ENCODE data around the gene LPIN3.
A peak's percentile ranks its signal among the peaks of the same experiment; 100 is the strongest.

Gene LPIN3

GRCh38 chr20:41361757-41362747, 21.4 kb downstream of the LPIN3 start:
- H3K4me1 Mint-ChIP-seq (ENCODE audit: low read depth in 2 of 2): peaks cover under 1% of the 10 kb centered on the region in 2 donors
- peaks cover 3% of the 10 kb centered on the region for H3K36me3 Mint-ChIP-seq (ENCODE audit: insufficient read depth)
- no peak overlapping the region for H3K4me3 Mint-ChIP-seq
- ATAC-seq (replicated peaks) (no peak), DNase-seq (no peak)
- H3K27ac Mint-ChIP-seq: no peak overlapping the region
- H3K9me3 Mint-ChIP-seq: no peaks in the 10 kb centered on the region
- H3K27me3 Mint-ChIP-seq: peaks cover 17 to 21% of the 10 kb centered on the region in 2 donors

GRCh38 chr20:41362748-41363140, 22.1 kb downstream of the LPIN3 start:
- peaks cover 6% of the 10 kb centered on the region in 2 donors for H3K4me1 Mint-ChIP-seq (ENCODE audit: low read depth in 2 of 2)
- no peak overlapping the region for H3K27ac Mint-ChIP-seq
- no peak for ATAC-seq (replicated peaks)

GRCh38 chr20:41363601-41364000, 23.0 kb downstream of the LPIN3 start:
- ATAC-seq (replicated peaks): no peak
- peaks cover 3% of the 10 kb centered on the region for H3K36me3 Mint-ChIP-seq (ENCODE audit: insufficient read depth)
- H3K27me3 Mint-ChIP-seq: peaks cover 29 to 36% of the 10 kb centered on the region in 2 donors
- H3K4me3 Mint-ChIP-seq: no peak overlapping the region
- H3K9me3 Mint-ChIP-seq: no peaks in the 10 kb centered on the region
- no peak for DNase-seq
- no peak overlapping the region for H3K27ac Mint-ChIP-seq
- H3K4me1 Mint-ChIP-seq (ENCODE audit: low read depth in 2 of 2): peaks cover 6% of the 10 kb centered on the region in 2 donors

More at GRCh38 chr20:41362748-41363140, 22.1 kb downstream of the LPIN3 start:
- H3K4me3 Mint-ChIP-seq: no peak overlapping the region
- DNase-seq: no peak
- H3K9me3 Mint-ChIP-seq: no peaks in the 10 kb centered on the region
- H3K27me3 Mint-ChIP-seq: peaks cover 24 to 28% of the 10 kb centered on the region in 2 donors
- H3K36me3 Mint-ChIP-seq (ENCODE audit: insufficient read depth): peaks cover 3% of the 10 kb centered on the region

- Mint-ChIP-seq H3K4me3 (no peak overlapping the region), H3K4me1 (ENCODE audit: low read depth in 2 of 2) (peaks cover 6% of the 10 kb centered on the region in 2 donors), H3K36me3 (ENCODE audit: insufficient read depth) (peaks cover 3% of the 10 kb centered on the region), H3K27ac (no peak overlapping the region), H3K27me3 (peaks cover 35 to 44% of the 10 kb centered on the region in 2 donors), H3K9me3 (no peaks in the 10 kb centered on the region)
- no peak for ATAC-seq (replicated peaks)
- no peak for DNase-seq
Measured at GRCh38 chr20:41364236-41364855, 23.7 kb downstream of the LPIN3 start.

GRCh38 chr20:41364967-41365765, 24.5 kb downstream of the LPIN3 start:
- Mint-ChIP-seq H3K9me3 (no peaks in the 10 kb centered on the region), H3K4me1 (ENCODE audit: low read depth in 2 of 2) (peaks cover 6% of the 10 kb centered on the region in 2 donors), H3K36me3 (ENCODE audit: insufficient read depth) (peaks cover 3% of the 10 kb centered on the region), H3K27me3 (peaks cover 43 to 52% of the 10 kb centered on the region in 2 donors), H3K27ac (no peak overlapping the region), H3K4me3 (no peak overlapping the region)
- no peak for DNase-seq
- no peak for ATAC-seq (replicated peaks)

GRCh38 chr20:41365777-41366545, 25.3 kb downstream of the LPIN3 start:
- H3K36me3 Mint-ChIP-seq (ENCODE audit: insufficient read depth): peaks cover 3% of the 10 kb centered on the region
- H3K27ac Mint-ChIP-seq: no peak overlapping the region
- H3K27me3 Mint-ChIP-seq: peaks cover 43 to 57% of the 10 kb centered on the region in 2 donors
- no peak for DNase-seq
- no peak for ATAC-seq (replicated peaks)
- H3K4me3 Mint-ChIP-seq: no peak overlapping the region
- H3K9me3 Mint-ChIP-seq: no peaks in the 10 kb centered on the region
- peaks cover 6% of the 10 kb centered on the region in 2 donors for H3K4me1 Mint-ChIP-seq (ENCODE audit: low read depth in 2 of 2)

GRCh38 chr20:41366546-41367392, 26.1 kb downstream of the LPIN3 start, which contains the start of gene EMILIN3:
Gene EMILIN3 (minus strand): TSS chr20:41366818. CDS start chr20:41366634, 184 bp downstream.
- no peak for ATAC-seq (replicated peaks)
- peak within 1 kb of the TSS; percentile 40 to 61 for H3K4me3 Mint-ChIP-seq
- H3K9me3 Mint-ChIP-seq: no peaks in the 10 kb centered on the region
- H3K27ac Mint-ChIP-seq: no peak within 1 kb of the TSS
- peaks cover 48 to 64% of the 10 kb centered on the region in 2 donors for H3K27me3 Mint-ChIP-seq
- peaks cover 6% of the 10 kb centered on the region in 2 donors for H3K4me1 Mint-ChIP-seq (ENCODE audit: low read depth in 2 of 2)
- H3K36me3 Mint-ChIP-seq (ENCODE audit: insufficient read depth): peaks cover 3% of the 10 kb centered on the region
- no peak for DNase-seq

- no peaks in the 10 kb centered on the region for H3K9me3 Mint-ChIP-seq
- H3K4me3 Mint-ChIP-seq: peak overlapping the region; percentile 40 to 61
- DNase-seq (no peak), ATAC-seq (replicated peaks) (no peak)
- H3K4me1 Mint-ChIP-seq (ENCODE audit: low read depth in 2 of 2): peaks cover 6% of the 10 kb centered on the region in 2 donors
- H3K27ac Mint-ChIP-seq: no peak overlapping the region
- H3K27me3 Mint-ChIP-seq: peaks cover 48 to 65% of the 10 kb centered on the region in 2 donors
- peaks cover 3% of the 10 kb centered on the region for H3K36me3 Mint-ChIP-seq (ENCODE audit: insufficient read depth)
Measured at GRCh38 chr20:41367393-41367695, 26.7 kb downstream of the LPIN3 start.

GRCh38 chr20:41367956-41368355, 27.3 kb downstream of the LPIN3 start:
- no peak overlapping the region for H3K27ac Mint-ChIP-seq

GRCh38 chr20:41369673-41370072, 29.1 kb downstream of the LPIN3 start:
- no peak for ATAC-seq (replicated peaks)
- Mint-ChIP-seq H3K4me1 (ENCODE audit: low read depth in 2 of 2) (peaks cover 6% of the 10 kb centered on the region in 2 donors), H3K27me3 (peaks cover 65 to 82% of the 10 kb centered on the region in 2 donors), H3K27ac (no peak overlapping the region), H3K4me3 (no peak overlapping the region), H3K36me3 (ENCODE audit: insufficient read depth) (peaks cover 1% of the 10 kb centered on the region), H3K9me3 (no peaks in the 10 kb centered on the region)
- no peak for DNase-seq

More at GRCh38 chr20:41367956-41368355, 27.3 kb downstream of the LPIN3 start:
- Mint-ChIP-seq H3K4me1 (ENCODE audit: low read depth in 2 of 2) (peaks cover 6% of the 10 kb centered on the region in 2 donors), H3K36me3 (ENCODE audit: insufficient read depth) (peaks cover 3% of the 10 kb centered on the region), H3K4me3 (no peak overlapping the region), H3K9me3 (no peaks in the 10 kb centered on the region), H3K27me3 (peaks cover 53 to 71% of the 10 kb centered on the region in 2 donors)
- ATAC-seq (replicated peaks) (no peak), DNase-seq (no peak)

GRCh38 chr20:41370176-41370575, 29.6 kb downstream of the LPIN3 start:
- H3K9me3 Mint-ChIP-seq: no peaks in the 10 kb centered on the region
- DNase-seq: no peak
- no peak overlapping the region for H3K4me3 Mint-ChIP-seq
- ATAC-seq (replicated peaks): no peak
- H3K27me3 Mint-ChIP-seq: peaks cover 62 to 82% of the 10 kb centered on the region in 2 donors
- H3K27ac Mint-ChIP-seq: no peak overlapping the region
- peaks cover 6% of the 10 kb centered on the region in 2 donors for H3K4me1 Mint-ChIP-seq (ENCODE audit: low read depth in 2 of 2)
- no peaks in the 10 kb centered on the region for H3K36me3 Mint-ChIP-seq (ENCODE audit: insufficient read depth)

- Mint-ChIP-seq H3K27ac (no peak overlapping the region), H3K36me3 (ENCODE audit: insufficient read depth) (no peaks in the 10 kb centered on the region), H3K9me3 (no peaks in the 10 kb centered on the region), H3K4me3 (no peak overlapping the region), H3K27me3 (peaks cover 63 to 87% of the 10 kb centered on the region in 2 donors), H3K4me1 (ENCODE audit: low read depth in 2 of 2) (peaks cover 6% of the 10 kb centered on the region in 2 donors)
- ATAC-seq (replicated peaks): no peak
- no peak for DNase-seq
Measured at GRCh38 chr20:41371371-41371770, 30.8 kb downstream of the LPIN3 start.

Data from effector memory CD8-positive, alpha-beta T cell (primary cell).